ENCODE data around the gene STRADA. TPM values are rescaled to one million over a fixed set of nuclear protein-coding genes. Genes with fewer than 3 reads are reported as not detected.

STRADA gene
- total and polyA plus RNA-seq, 2 donors (not counting 3 experiments of a cell fraction or from before 2014, with no cell fraction given): 47.0 to 53.6 TPM

DNA sequence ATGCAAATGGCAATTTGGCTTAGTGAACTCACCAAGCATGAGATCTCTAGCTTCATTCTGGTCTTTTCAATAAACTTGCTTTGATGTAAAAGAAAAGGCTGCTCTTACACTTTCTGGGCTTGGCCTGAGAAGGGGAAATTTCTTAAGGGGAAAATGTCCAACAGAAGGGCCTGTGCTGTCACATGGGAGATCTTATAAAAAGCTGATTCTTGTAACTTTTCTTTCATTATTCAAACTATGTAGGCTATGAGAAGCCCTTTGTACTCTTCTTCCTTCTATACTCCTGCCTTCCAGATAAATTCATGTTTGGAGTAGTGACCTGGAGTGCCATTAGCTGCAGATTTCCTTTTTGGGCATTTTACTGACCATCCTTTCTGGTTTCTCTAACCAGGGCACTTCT lies 58.6 kb downstream of the STRADA start:
- dilution Hi-C loops (cut with MboI; ENCODE audit: extremely low pct_ligation_motif_present, low sequenced_read_pairs) (no loop called here), intact Hi-C loops (cut with micrococcal nuclease) (no loop called here)
- DNase-seq (ENCODE audit: low read depth, low spot score) (no peak), FAIRE-seq (no peak)
- H3K9me3 ChIP-seq (replicated peaks; ENCODE audit: control insufficient read depth, insufficient read depth, low read length): no peaks in the 10 kb centered on the region
- no peak overlapping the region for H3K4me3 ChIP-seq (replicated peaks in 1 of 3; ENCODE audit: insufficient read depth in 1 of 3, low read depth in 1 of 3, low read length in 3 of 3)
- no peak overlapping the region for H3K4me2 ChIP-seq (ENCODE audit: insufficient read depth, low read length)
- CTCF ChIA-PET: interaction anchor here (1.0 to 2.0 kb wide), 4 partner anchors 14 to 60 kb away, joined by 3 to 12 read pairs (median 3); partner anchors contain the start of gene MAP3K3
- H3K27me3 ChIP-seq (ENCODE audit: control insufficient read depth in 2 of 2, insufficient read depth in 2 of 2, low read length in 2 of 2): no peaks in the 10 kb centered on the region
- peaks cover 3% of the 10 kb centered on the region for H3K79me2 ChIP-seq (ENCODE audit: control insufficient read depth, insufficient read depth, low read length)
- TF ChIP-seq POLR2AphosphoS5 (IDR thresholded peaks at IDR 0.05; ENCODE audit: insufficient read depth, low read depth, low read length): no peak
- TF ChIP-seq JUN (IDR thresholded peaks at IDR 0.05; ENCODE audit: borderline replicate concordance, insufficient read depth, insufficient read length, low read depth): no peak
- TF ChIP-seq POLR2A (IDR thresholded peaks at IDR 0.05; ENCODE audit: low read depth, low read length): no peak
- no peak overlapping the region for H3K9ac ChIP-seq (replicated peaks; ENCODE audit: extremely low read depth, insufficient read depth, low read length)
- H3K9me1 ChIP-seq (replicated peaks; ENCODE audit: control insufficient read depth, extremely low read depth, insufficient read depth, low read length): no peaks in the 10 kb centered on the region
- peaks cover 5 to 21% of the 10 kb centered on the region in 2 experiments for H3K36me3 ChIP-seq (ENCODE audit: control insufficient read depth in 2 of 2, extremely low read depth in 1 of 2, insufficient read depth in 2 of 2, low read length in 2 of 2)
- no peaks in the 10 kb centered on the region for H4K20me1 ChIP-seq (replicated peaks; ENCODE audit: control insufficient read depth, extremely low read depth, insufficient read depth, low read length)
- no TSS peak for BruUV-seq (replicated peaks)
- peaks cover 23% of the 10 kb centered on the region for H3K4me1 ChIP-seq (ENCODE audit: control insufficient read depth, extremely low read depth, insufficient read depth, low read length)
- H2AFZ ChIP-seq (ENCODE audit: low read depth, low read length): no peak overlapping the region
- no peak overlapping the region for H3K27ac ChIP-seq (ENCODE audit: insufficient read depth, low read depth, low read length)
- POLR2A ChIA-PET: no interaction called here

DNA sequence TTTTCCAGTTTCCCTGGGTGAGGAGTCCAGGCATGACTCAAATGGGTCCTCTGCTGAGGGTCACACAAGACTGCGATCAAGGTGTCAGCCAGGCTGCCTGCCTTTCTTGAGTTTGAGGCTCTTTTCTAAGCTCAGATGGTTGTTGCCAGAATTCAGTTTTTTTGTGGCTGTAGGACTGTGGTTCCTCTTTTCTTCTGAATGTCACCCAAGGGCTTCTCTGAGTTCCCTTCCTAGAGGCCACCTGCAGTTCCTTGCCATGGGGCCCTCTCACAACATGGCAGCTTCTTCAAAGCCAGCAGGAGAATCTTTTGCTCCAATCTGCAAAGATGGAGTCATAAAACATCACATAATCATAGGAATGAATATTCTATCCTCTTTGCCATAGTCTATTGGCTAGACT lies 59.2 kb downstream of the STRADA start:
- POLR2A ChIA-PET: no interaction called here
- peaks cover 4 to 24% of the 10 kb centered on the region in 2 experiments for H3K36me3 ChIP-seq (ENCODE audit: control insufficient read depth in 2 of 2, extremely low read depth in 1 of 2, insufficient read depth in 2 of 2, low read length in 2 of 2)
- H3K27ac ChIP-seq (ENCODE audit: insufficient read depth, low read depth, low read length): no peak overlapping the region
- CTCF ChIA-PET: interaction anchor here (1.1 to 2.0 kb wide), 4 partner anchors 15 to 60 kb away, joined by 3 to 12 read pairs (median 4); partner anchors contain the start of gene MAP3K3
- H3K9ac ChIP-seq (replicated peaks; ENCODE audit: extremely low read depth, insufficient read depth, low read length): no peak overlapping the region
- intact Hi-C loops (cut with micrococcal nuclease) (no loop called here), dilution Hi-C loops (cut with MboI; ENCODE audit: extremely low pct_ligation_motif_present, low sequenced_read_pairs) (no loop called here)
- H2AFZ ChIP-seq (ENCODE audit: low read depth, low read length): no peak overlapping the region
- H3K4me3 ChIP-seq (replicated peaks in 1 of 3; ENCODE audit: insufficient read depth in 1 of 3, low read depth in 1 of 3, low read length in 3 of 3): no peak overlapping the region
- DNase-seq (ENCODE audit: low read depth, low spot score): no peak
- H3K79me2 ChIP-seq (ENCODE audit: control insufficient read depth, insufficient read depth, low read length): peaks cover 6% of the 10 kb centered on the region
- no peak for FAIRE-seq
- H3K27me3 ChIP-seq (ENCODE audit: control insufficient read depth in 2 of 2, insufficient read depth in 2 of 2, low read length in 2 of 2): no peaks in the 10 kb centered on the region
- H3K4me1 ChIP-seq (ENCODE audit: control insufficient read depth, extremely low read depth, insufficient read depth, low read length): peaks cover 29% of the 10 kb centered on the region
- TF ChIP-seq FOS (IDR thresholded peaks at IDR 0.05; ENCODE audit: borderline replicate concordance, insufficient read depth, low read length) (no peak), POLR2AphosphoS5 (IDR thresholded peaks at IDR 0.05; ENCODE audit: insufficient read depth, low read depth, low read length) (no peak), GATA2 (IDR thresholded peaks at IDR 0.05; ENCODE audit: insufficient read depth, insufficient read length, low read depth, low read length) (no peak), POLR2A (IDR thresholded peaks at IDR 0.05; ENCODE audit: low read depth, low read length) (no peak), JUN (IDR thresholded peaks at IDR 0.05; ENCODE audit: borderline replicate concordance, insufficient read depth, insufficient read length, low read depth) (no peak), EZH2 (IDR thresholded peaks at IDR 0.05; ENCODE audit: borderline replicate concordance, low read depth, low read length, severe bottlenecking) (no peak), MYC (IDR thresholded peaks at IDR 0.05; ENCODE audit: low read depth, low read length) (no peak)
- TF ChIP-seq, protein P1, sequence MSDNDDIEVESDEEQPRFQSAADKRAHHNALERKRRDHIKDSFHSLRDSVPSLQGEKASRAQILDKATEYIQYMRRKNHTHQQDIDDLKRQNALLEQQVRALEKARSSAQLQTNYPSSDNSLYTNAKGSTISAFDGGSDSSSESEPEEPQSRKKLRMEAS (IDR thresholded peaks at IDR 0.05; ENCODE audit: insufficient read depth, insufficient read length): no peak
- TF ChIP-seq, protein P2, sequence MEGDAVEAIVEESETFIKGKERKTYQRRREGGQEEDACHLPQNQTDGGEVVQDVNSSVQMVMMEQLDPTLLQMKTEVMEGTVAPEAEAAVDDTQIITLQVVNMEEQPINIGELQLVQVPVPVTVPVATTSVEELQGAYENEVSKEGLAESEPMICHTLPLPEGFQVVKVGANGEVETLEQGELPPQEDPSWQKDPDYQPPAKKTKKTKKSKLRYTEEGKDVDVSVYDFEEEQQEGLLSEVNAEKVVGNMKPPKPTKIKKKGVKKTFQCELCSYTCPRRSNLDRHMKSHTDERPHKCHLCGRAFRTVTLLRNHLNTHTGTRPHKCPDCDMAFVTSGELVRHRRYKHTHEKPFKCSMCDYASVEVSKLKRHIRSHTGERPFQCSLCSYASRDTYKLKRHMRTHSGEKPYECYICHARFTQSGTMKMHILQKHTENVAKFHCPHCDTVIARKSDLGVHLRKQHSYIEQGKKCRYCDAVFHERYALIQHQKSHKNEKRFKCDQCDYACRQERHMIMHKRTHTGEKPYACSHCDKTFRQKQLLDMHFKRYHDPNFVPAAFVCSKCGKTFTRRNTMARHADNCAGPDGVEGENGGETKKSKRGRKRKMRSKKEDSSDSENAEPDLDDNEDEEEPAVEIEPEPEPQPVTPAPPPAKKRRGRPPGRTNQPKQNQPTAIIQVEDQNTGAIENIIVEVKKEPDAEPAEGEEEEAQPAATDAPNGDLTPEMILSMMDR (IDR thresholded peaks at IDR 0.05; ENCODE audit: extremely low read depth in 1 of 2, insufficient read depth in 1 of 2, low read depth in 1 of 2, low read length in 2 of 2): no peak
- no peaks in the 10 kb centered on the region for H3K9me1 ChIP-seq (replicated peaks; ENCODE audit: control insufficient read depth, extremely low read depth, insufficient read depth, low read length)
- BruUV-seq (replicated peaks): no TSS peak
- no peak overlapping the region for H3K4me2 ChIP-seq (ENCODE audit: insufficient read depth, low read length)
- no peaks in the 10 kb centered on the region for H4K20me1 ChIP-seq (replicated peaks; ENCODE audit: control insufficient read depth, extremely low read depth, insufficient read depth, low read length)
- no peaks in the 10 kb centered on the region for H3K9me3 ChIP-seq (replicated peaks; ENCODE audit: control insufficient read depth, insufficient read depth, low read length)

Data from endothelial cell of umbilical vein (primary cell).